HG02623 (cell line): ENCODE data around the gene NIN.
A peak's percentile ranks its signal among the peaks of the same experiment; 100 is the strongest.

Experiments
- ATAC-seq: cut with Tn5 transposase; IDR thresholded peaks from one replicate; pipeline ENCODE4 v1.9.1; 2021; ENCODE audit warnings: moderate library complexity; ENCODE audit not compliant: unreplicated experiment

NIN gene

DNA sequence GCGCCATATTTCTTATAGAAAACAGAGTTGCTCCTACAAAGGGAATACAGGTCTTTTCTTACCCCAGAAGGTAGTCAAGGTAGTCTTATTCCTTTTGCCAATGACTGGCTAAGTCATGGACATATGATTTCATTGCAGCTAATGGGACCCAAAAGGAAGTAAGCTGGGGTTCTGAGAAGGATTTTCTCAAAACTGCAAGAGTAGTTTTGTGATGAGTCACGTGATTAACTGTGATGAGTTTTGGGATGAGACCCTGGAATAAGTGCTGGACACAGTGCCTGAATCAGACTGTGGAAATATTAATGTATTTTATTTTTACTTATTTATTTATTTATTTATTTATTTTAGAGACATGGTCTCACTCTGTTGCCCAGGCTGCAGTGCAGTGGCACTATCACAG lies 13.4 kb upstream of the NIN start:
- ATAC-seq: no peak

DNA sequence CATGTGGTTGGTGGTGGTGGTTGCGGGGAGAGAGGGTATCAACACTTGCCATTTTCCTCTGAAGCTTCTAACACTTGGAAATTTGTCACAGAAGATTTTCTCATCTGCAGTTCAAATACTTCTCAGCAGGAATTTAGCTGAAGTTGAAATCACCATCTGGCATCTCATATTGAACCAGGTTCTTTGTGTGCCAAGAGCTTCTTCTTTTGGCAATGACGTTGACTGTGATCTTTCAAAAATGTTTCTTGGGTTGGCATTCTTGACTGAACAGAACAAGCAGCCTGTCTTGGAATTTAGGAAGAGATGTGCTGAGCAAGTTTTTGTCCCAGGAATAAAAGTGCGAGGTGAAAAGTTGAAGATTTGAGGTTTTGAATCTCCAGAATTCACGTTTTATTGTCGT lies 8.7 kb upstream of the NIN start:
- no peak for ATAC-seq

DNA sequence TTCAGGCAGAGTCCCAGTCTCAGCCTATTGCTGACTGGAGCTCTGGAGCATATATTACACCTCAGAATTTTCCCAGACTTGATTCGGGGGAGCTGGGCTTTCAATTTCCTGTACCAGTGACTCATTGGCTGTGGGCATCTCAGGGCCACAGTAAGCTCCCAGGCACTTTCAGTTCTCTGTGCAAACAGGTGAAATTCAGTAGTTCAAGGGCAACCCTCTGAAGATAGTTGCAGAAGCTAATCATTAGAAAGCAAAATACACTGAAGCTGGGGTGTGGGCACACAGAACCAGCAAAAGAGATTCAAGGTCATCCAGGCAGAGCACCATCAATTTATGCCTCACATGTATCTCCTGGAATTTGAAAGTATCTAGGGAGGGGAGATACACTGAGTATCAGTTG lies 8.1 kb upstream of the NIN start:
- no peak for ATAC-seq

DNA sequence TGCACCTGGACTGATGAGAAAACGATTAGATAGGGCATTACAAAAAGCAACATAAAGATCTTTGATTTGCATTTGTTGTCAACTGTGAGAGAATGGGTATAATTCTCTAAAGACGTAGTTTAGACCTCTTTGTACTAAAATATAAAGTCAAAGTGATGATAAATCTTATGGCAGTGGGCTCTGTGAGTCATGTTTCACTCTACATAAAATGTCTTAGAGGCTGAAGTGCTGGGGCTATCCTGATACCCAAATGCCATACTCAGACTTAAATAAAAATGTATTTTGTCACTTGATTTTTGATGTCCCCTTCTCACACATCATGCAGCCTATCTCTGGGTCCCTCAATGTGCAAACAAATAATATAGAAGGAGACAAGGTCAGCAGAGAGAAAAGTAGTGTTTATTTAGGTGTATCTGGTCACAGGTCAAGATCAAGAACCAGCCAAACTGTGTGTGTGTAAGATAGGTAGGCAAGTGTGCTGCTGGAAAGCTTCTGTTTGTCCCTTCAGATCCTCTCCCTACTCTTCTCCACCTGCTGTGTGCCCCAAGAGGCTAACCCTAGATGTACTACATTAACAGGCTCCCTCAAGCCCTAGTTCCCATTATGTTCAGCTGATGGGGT lies 7.0 kb upstream of the NIN start:
- ATAC-seq: no peak

DNA sequence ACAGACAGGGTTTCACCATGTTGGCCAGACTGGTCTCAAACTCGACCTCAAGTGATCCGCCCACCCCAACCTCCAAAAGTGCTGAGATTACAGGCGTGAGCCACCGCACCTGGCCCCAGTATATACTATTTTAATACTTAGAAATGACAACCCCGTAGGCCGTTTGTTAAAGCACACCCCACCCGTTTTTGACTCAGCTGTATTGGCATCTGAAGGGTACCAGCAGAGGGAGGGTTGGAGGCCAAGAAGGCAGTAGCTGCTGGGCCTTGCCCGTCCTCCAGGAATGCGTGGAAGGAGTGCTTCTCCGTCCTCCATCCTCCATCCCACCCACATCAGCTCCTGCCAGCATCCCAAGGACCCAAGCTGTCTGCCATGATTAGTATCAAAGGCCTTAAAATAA lies 6.3 kb upstream of the NIN start:
- ATAC-seq: no peak

DNA sequence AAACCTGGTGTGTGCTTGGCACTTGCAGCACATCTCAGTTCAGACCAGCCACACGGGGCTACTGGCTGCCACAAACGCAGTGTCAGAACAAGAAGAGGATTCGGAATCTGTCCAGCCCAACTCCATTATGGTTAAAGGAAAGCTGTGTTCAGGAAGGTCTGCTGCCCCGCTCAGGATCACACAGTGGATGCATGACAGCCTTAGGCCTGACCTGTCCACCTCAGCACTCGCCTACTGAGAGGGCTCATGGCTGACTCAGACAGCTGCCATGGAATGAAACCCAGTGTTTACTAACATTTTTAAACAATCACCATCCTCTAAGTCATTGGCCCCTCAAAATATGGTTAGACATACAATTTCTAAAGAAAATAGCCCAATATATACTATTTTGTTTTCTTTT lies 5.6 kb upstream of the NIN start:
- ATAC-seq: no peak

DNA sequence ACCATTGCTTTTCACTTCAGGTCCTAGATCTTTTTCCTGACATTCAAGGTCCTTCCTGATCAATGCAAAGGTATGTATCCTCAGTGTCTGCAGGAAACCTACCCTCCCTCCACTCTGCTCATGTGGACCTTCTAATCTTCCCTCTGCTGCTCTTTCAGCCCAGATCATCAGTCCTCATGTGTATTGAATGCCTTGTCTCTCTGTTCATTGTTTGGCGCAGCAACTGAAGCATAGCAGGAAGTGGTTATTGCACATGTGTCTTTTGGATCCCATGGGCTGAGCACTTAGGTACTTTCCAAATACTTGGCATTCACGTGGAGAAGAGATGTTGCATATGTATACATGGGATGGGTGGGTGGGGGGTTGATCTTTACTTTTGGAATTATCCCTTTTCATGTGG lies 4.3 kb upstream of the NIN start:
- no peak for ATAC-seq

DNA sequence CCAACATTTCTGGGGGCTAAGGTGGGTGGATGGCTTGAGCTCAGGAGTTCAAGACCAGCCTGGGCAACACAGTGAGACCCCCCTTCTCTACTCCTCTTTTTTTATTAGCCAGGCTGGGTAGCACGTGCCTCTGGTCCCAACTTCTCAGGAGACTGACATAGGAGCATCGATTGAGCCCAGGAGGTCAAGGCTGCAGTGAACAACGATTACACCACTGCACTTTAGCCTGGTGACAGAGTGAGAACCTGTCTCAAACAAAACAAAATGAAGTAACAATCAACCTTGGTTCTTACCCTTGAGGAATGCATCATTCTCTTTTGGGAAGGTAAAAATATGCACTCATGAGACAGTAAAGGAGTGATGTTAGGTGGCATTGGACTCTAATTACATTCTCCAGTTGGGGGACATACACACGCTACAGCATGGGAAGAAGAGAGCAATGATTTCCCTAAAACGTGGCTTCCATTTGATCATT lies 3.9 kb upstream of the NIN start:
- no peak for ATAC-seq

DNA sequence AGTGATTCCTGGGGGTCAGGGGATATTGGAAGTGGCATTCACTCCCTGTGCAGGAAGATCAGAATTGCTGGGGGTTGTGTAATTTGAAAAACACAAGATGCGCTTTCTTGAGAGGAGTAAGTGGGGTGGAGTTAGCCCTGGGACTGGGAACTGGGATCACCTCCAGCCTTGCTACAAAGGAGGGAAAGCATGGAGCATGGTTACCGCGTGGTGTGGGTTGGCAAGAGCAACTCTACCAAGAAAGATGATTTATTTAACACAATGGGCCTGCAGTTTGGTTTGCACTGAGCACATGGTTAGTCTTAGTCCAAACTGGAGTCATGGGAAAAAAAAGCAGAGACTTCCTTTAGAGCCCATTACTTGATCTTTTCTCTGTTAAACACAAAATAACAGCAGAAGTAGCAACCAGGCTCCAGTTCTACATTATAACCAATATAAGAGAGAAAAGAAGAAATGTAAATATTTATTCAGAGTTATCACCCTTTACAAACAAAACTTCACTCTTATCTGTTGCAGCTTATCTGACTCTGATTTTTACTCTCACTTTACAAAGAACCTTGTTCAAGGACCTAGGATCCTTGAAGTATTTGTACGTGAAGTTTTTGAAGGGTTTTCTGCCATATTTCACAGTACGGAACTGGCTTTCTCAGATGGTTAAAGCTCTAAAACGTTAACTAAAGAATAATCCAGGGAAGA lies 2.1 kb upstream of the NIN start:
- ATAC-seq: no peak

DNA sequence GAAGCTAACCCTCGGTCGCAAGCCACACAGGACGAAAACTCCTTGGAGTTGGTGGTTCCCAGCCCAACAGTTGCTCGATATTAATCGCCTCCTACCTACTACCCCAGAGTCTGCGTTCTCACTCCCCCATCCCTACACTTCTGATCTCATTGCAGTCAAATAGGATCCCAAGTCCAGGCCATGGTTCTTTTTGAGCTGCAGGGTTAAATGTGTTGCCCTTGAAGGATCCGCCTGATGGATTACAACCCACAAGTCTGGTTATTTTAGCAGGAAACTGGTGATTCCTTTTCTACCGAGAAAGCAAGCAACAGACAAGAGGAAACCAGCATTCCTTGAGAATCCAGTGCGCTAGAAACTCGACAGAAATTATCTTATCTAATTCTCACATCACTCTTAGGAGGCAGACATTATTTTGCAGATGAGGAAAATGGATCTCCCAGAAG lies 785 bp upstream of the NIN start:
- ATAC-seq: no peak

DNA sequence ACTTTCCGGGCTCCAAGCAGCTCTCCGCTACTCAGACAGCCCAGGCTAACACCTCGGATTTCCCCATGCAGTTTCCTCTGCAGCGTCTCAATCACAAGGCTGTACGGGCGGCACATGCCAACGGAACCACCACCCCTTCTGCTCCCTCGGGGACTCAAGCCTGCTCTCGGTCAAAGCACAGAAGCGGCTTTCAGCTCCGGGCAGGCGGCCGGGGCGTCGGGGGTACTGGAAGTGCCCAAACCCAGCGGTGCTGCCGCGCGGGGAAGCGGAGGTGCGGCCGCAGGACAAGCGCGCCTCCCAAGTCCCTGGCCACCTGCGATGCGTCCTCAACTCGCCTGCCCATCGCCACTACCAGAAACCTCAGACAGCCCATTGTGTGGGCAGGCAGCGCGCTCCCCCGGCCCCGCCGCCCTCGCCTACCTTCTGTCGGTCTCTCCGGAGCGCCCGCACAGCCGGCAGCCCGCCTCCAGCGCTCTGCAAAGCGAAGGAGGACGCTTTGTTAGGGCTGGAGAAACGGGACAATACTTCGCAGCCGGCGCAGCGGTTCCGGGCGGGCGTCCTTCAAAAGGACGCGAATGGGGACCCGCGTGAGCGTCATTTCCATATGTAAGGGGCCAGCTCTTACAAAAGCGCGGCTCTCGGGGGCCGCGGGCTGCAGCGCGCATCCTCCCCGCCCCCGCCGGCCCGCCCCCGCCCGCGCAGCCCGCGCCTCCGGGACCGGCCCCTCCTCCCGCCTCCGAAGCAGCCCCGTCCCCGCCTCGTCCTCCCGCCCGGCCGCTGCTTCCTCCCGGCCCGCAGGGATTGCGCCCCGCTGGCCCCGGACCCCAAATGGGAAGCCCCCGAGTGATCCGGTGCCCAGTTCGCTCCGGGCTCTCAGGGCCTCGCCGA lies 674 bp downstream of the NIN start:
- ATAC-seq: peak; percentile 29

DNA sequence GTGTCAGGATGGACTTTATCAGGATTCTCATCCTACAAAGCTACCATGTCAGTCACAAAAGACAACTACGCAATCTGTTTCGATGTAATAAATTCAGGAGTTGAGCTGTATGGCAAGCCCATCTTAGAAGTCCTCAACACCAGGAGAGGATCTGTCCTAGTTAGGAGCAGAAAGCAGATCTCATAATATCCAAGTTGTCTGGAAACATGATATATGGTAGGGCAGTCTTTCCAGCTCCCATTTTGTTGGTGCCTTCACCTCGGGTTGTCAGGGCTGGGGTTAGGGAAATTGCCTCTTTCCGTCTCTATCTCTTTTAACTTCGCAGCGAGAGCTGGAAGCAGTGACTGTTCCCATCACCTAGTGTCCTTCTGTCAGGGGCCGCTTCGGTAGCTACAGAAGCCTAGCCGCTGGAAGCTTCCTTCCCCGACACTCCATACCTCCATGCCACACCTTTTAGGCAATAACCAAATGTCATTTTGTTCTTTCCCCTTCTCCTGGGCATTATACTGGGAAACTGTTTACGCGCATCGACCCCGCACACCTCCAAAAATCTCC lies 1.4 kb downstream of the NIN start:
- ATAC-seq: no peak

DNA sequence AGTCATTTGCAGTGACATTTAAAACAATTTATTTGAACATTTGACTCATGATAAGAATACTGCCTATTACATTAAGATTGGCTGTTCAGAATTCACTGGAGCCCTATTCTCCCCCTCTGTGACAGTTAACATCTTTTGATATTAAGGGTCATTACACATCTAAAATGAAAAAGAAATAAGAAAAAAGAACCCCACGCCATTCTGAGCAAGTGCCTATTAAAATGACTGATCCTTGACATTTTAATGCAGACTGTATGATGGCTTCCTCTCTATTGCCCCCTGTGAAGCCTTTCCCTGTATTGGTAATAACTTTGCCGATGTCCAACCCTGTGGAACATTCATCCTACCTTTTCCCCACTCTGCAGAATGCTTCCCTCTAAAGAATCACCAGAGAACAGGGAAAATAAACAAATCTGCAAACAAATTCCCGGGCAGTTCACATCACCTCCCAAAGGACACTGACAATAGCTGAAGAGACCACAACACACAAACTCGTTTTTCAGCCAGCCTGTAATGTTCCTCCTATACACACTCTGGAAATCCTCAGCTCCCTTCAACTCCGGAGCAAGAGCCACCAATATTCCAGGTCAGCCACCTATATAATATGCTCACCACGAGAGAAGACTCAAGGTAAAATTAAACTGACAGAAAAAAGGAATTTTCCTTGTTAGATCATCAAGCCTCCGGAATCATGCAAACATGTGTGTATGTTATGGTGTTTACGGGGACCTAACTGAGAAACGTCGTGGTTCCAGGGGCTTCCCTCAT lies 2.1 kb downstream of the NIN start:
- no peak for ATAC-seq

DNA sequence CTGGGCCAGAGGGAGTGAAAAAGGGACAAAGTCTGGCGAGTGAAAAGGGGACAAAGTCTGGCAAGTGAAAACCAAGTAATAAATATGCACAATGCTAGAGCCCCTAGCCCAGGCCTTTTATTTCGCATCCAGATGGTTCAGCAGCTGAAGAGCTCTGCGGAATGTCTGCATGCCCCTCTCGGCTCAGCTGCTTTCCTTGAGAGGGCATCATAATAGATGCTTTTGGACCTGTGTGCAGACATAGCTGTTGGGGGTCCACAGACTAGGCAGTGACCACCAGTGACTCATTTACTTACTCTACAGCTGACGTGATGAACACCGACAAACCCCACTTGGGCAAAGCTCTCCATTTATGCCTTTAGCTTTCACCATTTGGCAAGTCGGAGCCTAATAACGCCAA lies 4.3 kb downstream of the NIN start:
- ATAC-seq: no peak

DNA sequence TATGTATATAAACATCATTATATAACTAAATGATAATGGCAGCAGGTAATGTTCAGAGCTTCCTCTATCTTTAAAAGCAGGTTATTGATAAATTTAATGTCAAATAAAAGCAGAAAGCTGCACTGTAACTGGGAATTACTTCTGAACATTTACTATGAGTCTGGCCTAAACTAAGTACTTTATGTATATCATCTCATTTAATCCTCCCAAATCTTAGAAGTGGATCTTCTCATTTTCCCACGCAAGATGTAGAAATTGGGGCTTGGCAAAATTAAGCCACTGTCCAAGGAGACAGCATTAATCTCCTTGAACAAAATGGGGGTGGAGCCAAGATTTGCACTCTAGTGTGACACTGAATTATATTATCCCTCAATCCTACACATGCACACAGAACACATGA lies 5.7 kb downstream of the NIN start:
- ATAC-seq: no peak

DNA sequence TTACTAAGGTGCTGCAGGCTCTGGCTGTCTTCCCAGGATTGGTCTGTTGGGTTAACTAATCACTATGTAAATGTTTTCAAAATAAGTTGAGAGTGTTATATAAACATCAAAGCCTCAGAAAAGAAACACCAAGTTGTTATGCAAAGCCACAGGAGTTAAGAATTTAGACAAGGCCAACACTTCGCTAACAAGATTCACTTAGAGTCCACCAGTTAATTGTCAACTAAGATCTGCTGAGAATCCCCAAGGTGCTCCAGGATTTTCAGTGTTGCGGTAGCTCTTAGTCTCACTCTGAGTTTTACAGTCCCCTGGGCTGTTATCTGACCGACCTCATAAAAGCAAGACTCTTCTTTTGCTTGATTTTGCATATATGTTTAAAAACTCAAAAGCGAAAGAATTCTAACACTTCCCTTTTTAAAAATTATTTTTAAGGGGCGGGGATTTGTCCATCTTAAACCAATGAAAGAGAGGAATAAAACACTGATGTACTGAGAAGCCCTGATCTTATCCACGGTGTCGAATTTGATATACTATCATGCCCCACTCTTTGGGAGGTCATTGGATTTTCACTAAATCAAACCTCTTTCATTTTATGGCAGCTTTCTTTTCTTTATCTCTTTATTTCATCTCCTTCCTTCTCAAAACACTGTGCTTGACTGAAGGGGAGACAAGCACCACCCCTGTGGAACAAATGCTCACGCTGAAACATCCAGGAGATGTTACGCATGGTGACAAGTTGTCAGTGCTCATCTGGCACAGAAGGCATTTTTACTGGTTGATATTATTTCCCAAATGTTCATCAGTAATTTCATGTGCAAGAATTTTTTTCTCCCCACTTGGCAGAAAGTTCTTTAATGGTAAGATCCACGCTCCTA lies 7.0 kb downstream of the NIN start:
- peak; percentile 59 for ATAC-seq

DNA sequence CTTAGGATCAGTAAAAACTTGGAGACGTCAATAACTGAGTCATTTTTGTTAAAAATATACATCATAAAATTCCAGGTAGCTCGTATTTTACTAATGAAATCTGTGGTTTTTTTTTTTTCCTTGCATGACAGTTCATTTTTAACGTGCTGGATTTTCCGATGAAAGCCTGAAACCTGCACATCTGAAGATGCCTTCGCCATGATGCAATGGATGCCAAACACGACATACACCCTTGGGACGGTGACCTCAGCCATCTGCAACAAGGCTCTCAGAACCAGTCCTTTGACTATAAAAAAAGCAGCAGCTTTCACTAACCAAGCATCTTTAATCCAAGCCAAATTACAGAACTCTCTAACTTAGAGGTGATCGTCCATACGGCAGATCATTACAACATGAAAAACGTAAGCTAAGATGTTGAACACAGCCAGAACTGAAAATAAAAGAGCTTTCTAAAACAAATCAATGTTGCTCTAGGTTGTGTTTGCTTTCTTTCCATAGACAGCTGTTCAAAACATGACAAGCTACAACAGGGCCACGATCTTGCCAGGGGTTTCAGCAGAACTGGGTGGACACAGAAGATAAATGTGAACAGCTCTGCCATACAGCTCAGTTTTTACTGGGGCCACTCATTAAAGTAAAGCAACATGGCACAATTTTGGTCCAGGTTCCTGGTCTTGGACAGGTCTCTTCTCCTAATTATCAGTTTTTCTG lies 7.8 kb downstream of the NIN start:
- peak; percentile 17 for ATAC-seq

DNA sequence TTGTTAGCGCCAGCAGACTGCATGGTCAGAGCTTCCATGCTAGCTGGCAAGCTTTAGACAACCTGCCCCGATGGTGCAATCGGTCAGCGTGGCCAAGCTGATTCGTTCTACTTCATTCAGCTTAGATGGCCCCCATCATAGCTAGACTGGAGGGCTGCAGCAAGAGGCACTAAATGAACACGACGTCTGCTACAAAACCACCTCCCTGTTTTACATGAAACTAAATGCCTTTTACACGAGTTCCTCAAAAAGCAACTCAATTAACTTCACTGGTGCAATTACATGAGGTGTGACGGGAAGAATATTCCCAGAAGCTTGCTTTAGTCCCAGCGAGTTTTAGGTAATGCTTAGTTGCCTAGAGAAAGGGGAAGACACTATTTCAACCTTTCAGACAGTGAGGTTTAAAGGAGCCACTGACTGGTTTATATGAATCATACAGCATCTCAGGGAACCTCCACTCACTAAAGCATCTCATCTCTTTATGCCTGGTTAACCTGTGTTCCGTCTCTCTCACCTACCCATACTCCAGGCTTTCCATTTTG lies 8.4 kb downstream of the NIN start:
- no peak for ATAC-seq
